Measurements from ENCODE around the gene TBXT.

DNA sequence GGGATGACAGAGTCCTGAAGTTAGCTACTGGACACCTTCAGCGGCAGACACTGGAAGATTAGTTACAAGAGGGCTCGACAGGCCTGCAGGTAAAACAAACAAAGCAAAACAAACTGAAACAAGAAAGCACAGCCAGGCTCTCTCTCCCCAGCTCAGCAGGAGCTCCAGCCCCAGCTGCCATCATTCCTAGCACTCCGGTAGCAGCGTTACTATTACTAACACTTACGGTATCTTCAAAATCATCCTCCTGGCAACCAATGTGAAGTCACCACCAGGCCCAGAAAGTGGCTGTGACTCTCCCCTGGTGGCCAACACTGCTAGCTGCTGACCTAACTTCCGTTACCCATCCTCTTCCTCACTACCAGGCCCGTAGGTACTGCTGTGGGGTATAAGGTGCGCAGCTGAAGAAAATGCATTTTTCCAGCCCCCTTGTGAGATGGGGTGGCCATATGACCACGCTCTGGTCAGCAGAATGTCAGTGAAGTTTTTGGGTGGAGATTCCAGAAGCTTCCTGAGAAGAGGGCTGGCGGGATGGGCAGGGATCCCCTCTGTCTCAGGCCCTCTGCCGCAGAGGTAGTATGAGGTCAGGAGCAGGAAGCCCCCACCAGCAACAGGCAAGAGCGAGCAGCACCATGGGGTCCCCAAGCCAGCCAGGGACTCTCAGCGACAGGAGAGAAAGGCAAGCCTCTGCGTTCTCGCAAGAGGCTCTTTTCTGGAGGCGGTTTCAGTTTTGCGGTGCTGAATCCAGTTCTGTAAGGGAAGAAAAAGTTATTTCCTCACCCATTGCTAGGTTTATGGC lies 37.4 kb upstream of the TBXT start:
- TF ChIP-seq, protein P1, sequence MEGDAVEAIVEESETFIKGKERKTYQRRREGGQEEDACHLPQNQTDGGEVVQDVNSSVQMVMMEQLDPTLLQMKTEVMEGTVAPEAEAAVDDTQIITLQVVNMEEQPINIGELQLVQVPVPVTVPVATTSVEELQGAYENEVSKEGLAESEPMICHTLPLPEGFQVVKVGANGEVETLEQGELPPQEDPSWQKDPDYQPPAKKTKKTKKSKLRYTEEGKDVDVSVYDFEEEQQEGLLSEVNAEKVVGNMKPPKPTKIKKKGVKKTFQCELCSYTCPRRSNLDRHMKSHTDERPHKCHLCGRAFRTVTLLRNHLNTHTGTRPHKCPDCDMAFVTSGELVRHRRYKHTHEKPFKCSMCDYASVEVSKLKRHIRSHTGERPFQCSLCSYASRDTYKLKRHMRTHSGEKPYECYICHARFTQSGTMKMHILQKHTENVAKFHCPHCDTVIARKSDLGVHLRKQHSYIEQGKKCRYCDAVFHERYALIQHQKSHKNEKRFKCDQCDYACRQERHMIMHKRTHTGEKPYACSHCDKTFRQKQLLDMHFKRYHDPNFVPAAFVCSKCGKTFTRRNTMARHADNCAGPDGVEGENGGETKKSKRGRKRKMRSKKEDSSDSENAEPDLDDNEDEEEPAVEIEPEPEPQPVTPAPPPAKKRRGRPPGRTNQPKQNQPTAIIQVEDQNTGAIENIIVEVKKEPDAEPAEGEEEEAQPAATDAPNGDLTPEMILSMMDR (IDR thresholded peaks at IDR 0.05) = no peak
- TF ChIP-seq EP300 (IDR thresholded peaks at IDR 0.05; ENCODE audit: low read depth) = no peak
- TF ChIP-seq POLR2A (IDR thresholded peaks at IDR 0.05) = no peak
- no peak for TF ChIP-seq POLR2AphosphoS5 (IDR thresholded peaks at IDR 0.05)

Data from transverse colon (tissue), 4 donors.